AG08396 (cell line): ENCODE results near the gene OR1I1.

Experiments used
- DNase-seq: peaks from one replicate; pipeline ENCODE4 v3.0.0; 2012; ENCODE audit warnings: low spot score, mixed read lengths

Gene OR1I1

GRCh38 chr19:15098460-15098859 is 16.4 kb downstream of the OR1I1 start:
- DNase-seq: no peak

DNA sequence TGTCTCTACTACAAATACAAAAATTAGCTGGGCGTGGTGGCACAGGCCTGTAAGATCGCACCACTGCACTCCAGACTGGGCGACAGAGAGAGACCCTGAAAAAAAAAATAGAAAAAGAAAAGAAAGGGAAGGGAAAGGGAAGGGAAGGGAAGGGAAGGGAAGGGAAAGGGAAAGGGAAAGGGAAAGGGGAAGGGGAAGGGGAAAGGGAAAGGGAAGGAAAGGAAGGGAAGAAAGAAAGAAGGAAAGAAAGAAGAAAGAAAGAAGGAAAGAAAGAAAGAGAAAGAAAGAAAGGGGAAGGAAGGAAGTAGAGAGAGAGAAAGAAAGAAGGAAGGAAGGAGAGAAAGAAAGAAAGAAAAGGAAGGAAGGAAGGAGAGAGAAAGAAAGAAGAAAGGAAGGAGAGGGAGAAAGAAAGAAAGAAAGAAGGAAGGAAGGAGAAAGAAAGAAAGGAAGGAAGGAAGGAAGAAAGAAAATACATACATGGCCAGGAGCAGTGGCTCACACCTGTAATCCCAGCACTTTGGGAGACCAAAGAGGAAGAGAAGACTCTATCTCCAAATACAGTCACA is 17.1 kb downstream of the OR1I1 start:
- DNase-seq: no peak

DNA sequence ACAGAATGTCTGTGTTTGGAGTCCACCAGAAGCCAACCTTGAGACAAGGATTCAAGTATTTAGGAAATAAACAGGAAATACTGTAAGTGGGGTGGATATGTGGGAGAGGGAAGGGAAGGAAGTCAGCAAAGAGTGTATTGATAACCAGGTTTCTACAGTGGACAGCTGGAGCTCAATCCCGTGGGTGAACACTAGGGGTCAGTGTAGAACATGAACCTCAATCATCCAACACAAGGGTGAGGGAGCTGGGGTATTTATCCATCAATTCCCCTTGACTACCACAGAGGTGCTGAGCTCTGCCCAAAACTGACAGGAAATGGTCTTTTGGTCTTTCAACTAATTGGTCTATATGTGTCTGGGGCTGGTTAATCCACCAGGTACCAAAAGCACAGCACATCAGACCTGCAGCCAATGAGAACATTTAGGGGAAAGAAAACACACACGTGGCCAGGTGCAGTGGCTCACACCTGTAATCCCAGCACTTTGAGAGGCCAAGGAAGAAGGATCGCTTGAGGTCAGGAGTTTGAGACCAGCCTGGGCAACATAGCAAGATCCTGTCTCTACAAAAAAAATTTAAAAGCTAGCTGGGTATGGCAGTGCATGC is 19.6 kb downstream of the OR1I1 start:
- DNase-seq: no peak

GRCh38 chr19:15104003-15104402 is 22.0 kb downstream of the OR1I1 start:
- DNase-seq: no peak

GRCh38 chr19:15104411-15104810 is 22.4 kb downstream of the OR1I1 start:
- DNase-seq: no peak

DNA sequence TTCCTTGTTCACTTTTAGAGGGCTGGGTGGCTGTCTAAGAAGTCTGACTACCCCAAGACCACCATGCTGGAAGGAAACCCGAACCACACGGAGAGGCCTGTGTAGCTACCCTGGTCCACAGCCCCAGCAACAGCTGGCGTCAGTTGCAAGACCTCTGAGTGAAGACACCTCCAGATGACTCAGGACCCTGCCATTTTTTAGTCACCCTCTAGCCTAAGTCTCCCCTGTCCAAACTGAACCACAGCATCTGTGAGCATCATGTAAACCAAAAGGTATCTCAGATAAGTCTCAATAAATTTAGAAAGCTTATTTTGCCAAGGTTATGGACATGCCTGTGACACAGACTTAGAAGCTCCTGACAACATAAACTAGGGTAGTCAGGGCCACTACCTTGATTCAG is 23.0 kb downstream of the OR1I1 start:
- no peak for DNase-seq

- DNase-seq: peak; percentile 92
These were observed 25.3 kb downstream of the OR1I1 start, which contains the start of gene SYDE1 for GRCh38 chr19:15107061-15108010. Gene SYDE1 (plus strand): TSS chr19:15107401. CDS start chr19:15107434, 33 bp downstream.

GRCh38 chr19:15108145-15108844 is 26.3 kb downstream of the OR1I1 start:
- DNase-seq: no peak

DNA sequence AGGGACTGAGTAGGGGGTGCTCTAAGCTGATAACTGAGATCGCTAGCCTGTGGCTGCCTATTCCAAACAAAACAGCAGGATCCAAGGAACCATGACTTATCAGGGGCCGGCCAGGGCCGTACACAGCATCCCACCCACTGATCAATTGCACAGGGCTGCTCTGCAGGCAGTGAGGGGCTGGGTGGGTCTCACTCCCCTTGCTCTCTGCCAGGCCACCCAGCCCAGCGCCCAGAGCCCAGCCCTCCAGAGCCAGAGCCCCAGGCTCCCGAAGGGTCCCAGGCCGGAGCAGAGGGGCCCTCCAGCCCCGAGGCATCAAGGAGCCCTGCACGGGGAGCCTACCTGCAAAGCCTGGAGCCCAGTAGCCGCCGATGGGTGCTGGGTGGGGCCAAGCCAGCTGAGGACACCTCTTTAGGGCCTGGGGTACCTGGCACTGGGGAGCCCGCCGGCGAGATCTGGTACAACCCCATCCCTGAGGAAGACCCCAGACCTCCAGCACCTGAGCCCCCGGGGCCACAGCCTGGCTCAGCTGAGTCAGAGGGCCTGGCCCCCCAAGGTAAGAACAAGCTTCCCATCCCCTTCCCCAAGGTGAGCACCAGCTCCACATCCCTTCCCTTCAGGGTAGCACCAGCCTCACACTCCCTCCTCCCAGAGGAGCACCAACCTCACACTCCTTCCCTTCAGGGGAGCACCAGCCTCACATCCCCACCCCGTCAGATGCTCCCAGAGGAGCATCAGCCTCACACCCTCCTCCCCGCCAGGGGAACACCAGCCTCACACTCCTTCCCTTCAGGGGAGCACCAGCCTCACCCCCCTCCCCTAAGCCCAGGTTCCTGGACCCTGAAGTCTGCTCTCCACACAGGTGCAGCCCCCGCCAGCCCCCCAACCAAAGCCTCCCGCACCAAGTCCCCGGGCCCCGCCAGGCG is 27.1 kb downstream of the OR1I1 start:
- DNase-seq: no peak

- DNase-seq: no peak
These were observed 27.9 kb downstream of the OR1I1 start for GRCh38 chr19:15109768-15110417.

DNA sequence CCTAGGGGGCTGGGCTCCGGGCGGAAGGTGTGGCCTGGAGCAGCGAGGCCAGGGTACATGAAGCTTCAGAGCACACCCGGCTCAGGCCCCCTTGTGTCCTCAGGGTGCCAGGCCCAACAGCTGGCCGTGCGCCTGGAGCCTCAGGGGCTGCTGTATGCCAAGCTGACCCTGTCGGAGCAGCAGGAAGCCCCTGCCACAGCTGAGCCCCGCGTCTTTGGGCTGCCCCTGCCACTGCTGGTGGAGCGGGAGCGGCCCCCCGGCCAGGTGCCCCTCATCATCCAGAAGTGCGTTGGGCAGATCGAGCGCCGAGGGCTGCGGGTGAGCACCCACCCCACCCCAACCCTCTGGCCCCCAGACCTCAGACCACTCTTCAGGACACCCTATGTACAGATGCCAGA is 28.4 kb downstream of the OR1I1 start:
- no peak for DNase-seq

- DNase-seq: no peak
These were observed 29.7 kb downstream of the OR1I1 start for GRCh38 chr19:15111758-15112157.

GRCh38 chr19:15112385-15112784 is 30.4 kb downstream of the OR1I1 start:
- no peak for DNase-seq

GRCh38 chr19:15113245-15114152 is 31.5 kb downstream of the OR1I1 start:
- DNase-seq: no peak

DNA sequence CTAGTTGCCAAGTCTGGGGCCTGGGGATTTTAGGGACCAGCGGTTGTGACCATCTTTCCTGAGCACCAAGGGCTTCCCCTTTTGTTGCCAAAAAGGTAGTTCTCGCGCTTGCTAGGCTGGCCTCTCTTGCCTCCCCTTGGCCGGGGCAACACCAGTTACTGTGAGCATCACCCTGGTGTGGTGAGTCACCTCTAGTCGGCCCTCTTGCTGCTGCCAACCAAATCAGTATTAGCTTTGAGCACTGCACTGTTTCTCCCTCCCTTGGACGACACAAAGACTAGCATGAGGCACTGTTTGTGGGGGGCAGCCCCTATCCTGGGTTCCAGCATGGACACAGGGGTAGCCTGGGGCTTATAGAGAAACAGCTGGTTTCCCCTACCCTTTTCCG is 32.1 kb downstream of the OR1I1 start:
- DNase-seq: peak; percentile 84

GRCh38 chr19:15115080-15115479 is 33.1 kb downstream of the OR1I1 start:
- DNase-seq: peak; percentile 75

DNA sequence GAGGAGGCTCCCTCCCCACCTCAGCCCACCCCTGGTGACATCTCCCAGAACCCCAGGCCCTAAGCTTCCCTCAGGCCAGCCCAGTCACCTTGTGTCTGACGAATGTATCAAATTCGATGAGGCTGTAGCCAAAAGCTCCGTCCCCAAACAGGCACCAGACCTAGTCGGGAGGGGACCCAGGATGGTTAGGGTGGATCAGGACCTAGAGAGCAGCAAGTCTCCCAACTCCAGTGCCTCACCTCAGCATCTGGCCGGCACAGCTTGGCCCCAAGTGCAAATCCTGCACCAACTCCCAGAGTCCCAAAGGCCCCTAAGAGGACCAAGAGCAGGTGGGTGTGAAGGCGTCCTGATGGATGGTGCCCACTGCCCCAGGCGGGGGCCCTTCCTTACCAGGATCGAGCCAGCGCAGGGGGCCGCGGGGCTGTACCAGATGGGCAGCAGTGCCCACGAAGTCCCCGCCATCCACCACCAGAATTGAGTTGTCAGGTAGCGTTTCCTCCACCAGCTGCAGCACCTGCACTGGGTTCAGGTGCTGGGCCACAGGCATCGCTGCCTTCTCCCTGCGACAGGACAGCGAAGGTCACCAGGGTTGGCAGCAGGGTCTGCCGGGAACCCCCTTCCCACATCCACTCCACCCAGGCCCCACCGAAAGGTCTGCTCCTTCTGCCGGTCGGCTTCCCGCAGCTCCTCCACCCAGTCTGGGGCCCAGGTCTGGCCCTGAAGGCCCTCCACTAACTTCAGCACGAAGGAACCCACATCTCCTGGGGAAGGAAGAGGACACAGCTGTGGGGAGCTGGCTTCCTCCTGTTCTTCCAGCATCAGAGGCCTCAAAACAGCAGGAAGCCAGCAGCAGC is 34.0 kb downstream of the OR1I1 start:
- DNase-seq: no peak

DNA sequence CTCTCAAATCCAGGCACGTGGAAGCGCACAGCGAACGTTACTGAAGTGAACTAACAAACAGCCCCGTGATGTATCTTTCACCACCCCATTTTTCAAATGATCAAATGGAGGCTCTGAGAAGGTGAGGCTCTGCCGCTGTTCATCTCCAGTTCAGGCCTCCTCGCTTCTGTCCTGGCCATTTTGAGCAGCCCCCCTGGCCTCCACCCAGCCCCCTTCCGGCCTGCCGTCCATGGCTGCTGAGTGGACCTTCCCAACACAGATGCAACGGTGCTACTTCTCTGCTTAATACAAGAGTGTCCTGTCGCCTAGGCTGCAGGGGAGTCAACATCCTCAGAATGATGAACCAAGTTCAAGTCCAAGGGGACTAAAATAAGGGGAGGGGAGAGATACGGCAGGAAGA is 34.8 kb downstream of the OR1I1 start:
- DNase-seq: no peak

DNA sequence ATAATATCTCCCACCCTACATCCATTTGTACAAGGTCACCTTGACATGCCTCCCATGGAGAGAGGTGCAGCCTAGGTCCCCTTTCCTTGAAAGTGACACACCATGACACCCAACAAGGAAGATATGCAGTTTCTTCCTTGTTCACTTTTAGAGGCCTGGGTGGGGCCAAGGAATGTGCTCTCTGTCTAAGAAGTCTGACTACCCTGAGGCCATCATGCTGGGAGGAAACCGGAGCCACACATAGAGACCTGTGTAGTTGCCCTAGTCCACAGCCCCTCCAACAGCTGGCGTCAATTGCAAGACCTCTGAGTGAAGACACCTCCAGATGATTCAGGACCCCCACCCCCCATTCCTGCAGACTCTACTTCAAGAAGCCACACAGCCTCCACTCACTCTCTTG is 36.2 kb downstream of the OR1I1 start:
- DNase-seq: no peak
